Muscle of arm (tissue), 12 donors: ENCODE data around the gene GGA1. TPM values are rescaled to one million over a fixed set of nuclear protein-coding genes. Genes with fewer than 3 reads are reported as not detected.
A peak's percentile ranks its signal among the peaks of the same experiment; 100 is the strongest.
"Not testable (repeated sequence)": the region's sequence is repeated elsewhere in the genome, so short reads cannot be mapped to it uniquely, and the experiment has no call there.

Source experiments
- DNase-seq: peaks from one replicate; pipeline ENCODE4 v3.0.0-alpha.2; 2013
- polyA plus RNA-seq, 12 donors: library from polyadenylated mRNA; unstranded; fragments of 120-200 nt; gene quantifications; one replicate each; pipeline ENCODE4 v1.2.1, GENCODE V29; 2013; ENCODE audit not compliant: insufficient read length in 12 of 12

Gene GGA1
- polyA plus RNA-seq, 12 donors = 24.7 to 53.2 (median 39.4) TPM; not detected in 1

GRCh38 chr22:37643225-37643847, 34.7 kb downstream of the GGA1 start:
- DNase-seq = peak; percentile 82

- DNase-seq = no peak
Observed at GRCh38 chr22:37647317-37647716, 38.7 kb downstream of the GGA1 start.

GRCh38 chr22:37647928-37648327, 39.3 kb downstream of the GGA1 start:
- no peak for DNase-seq

- DNase-seq = no peak
Observed at GRCh38 chr22:37650463-37651136, 42.0 kb downstream of the GGA1 start.

GRCh38 chr22:37654563-37655251, 46.1 kb downstream of the GGA1 start:
- DNase-seq = no peak

- DNase-seq = no peak
Observed at GRCh38 chr22:37655252-37655563, 46.6 kb downstream of the GGA1 start.

GRCh38 chr22:37656583-37656982, 47.9 kb downstream of the GGA1 start:
- not testable (repeated sequence) for DNase-seq

GRCh38 chr22:37657590-37658132, 49.0 kb downstream of the GGA1 start:
- DNase-seq = no peak

- DNase-seq = peak; percentile 100
Observed at GRCh38 chr22:37658133-37659065, 49.8 kb downstream of the GGA1 start, which contains the start of gene PDXP. Gene PDXP (plus strand): TSS chr22:37658723. CDS start chr22:37658783, 60 bp downstream.

- DNase-seq = no peak
Observed at GRCh38 chr22:37659066-37659896, 50.6 kb downstream of the GGA1 start.

GRCh38 chr22:37659897-37660708, 51.5 kb downstream of the GGA1 start:
- DNase-seq = no peak

GRCh38 chr22:37660709-37661045, 52.0 kb downstream of the GGA1 start:
- DNase-seq = no peak

- peak; percentile 66 for DNase-seq
Observed at GRCh38 chr22:37661160-37661924, 52.7 kb downstream of the GGA1 start.

- no peak for DNase-seq
Observed at GRCh38 chr22:37662039-37662438, 53.4 kb downstream of the GGA1 start.

GRCh38 chr22:37663521-37664140, 55.0 kb downstream of the GGA1 start:
- DNase-seq = no peak

GRCh38 chr22:37664249-37665101, 55.8 kb downstream of the GGA1 start:
- no peak for DNase-seq

- DNase-seq = no peak
Observed at GRCh38 chr22:37665487-37665886, 56.9 kb downstream of the GGA1 start.

- DNase-seq = no peak
Observed at GRCh38 chr22:37669586-37669985, 61.0 kb downstream of the GGA1 start.
